ENCODE measurements around the gene ARSA. TPM values are rescaled to one million over a fixed set of nuclear protein-coding genes. Genes with fewer than 3 reads are reported as not detected.

Gene ARSA
- total RNA-seq, 1 experiment from 2014 or later = 16.4 TPM

GRCh38 chr22:50606946-50607658 is 20.9 kb downstream of the ARSA start:
- H2AFZ ChIP-seq (ENCODE audit: low read depth, low read length, poor library complexity, severe bottlenecking) = no peak overlapping the region
- no peaks in the 10 kb centered on the region for H3K79me2 ChIP-seq (ENCODE audit: insufficient read depth, low read length)
- H3K9me3 ChIP-seq (ENCODE audit: control insufficient read depth in 1 of 2, insufficient read depth in 1 of 2, low read depth in 1 of 2, low read length in 2 of 2) = no peaks in the 10 kb centered on the region
- no peak overlapping the region for H3K4me2 ChIP-seq (ENCODE audit: low read length)
- no TSS peak for BruUV-seq (replicated peaks)
- DNase-seq (ENCODE audit: low read depth, low spot score) = no peak
- RAD21 ChIA-PET (ENCODE audit: low non-redundant PET in 1 of 2, low total read pairs in 2 of 2, uncharacterized antibody in 2 of 2, unreplicated experiment in 2 of 2) = no interaction called here
- POLR2A ChIA-PET = no interaction called here
- no peaks in the 10 kb centered on the region for H4K20me1 ChIP-seq (ENCODE audit: insufficient read depth)
- H3K27me3 ChIP-seq (ENCODE audit: insufficient read depth, low read length) = no peaks in the 10 kb centered on the region
- ATAC-seq = no peak
- CTCF ChIA-PET = interaction anchor here (1.2 kb wide), 1 partner anchor 13 kb away, joined by 4 read pairs; no protein-coding TSS in a partner anchor
- H3K4me1 ChIP-seq (ENCODE audit: control insufficient read depth in 1 of 2, insufficient read depth in 2 of 2, low read length in 2 of 2) = peaks cover 0 to under 1% of the 10 kb centered on the region in 2 experiments; a peak in 2 of 4 replicates
- H3K4me3 ChIP-seq (replicated peaks in 1 of 2; ENCODE audit: low read depth in 1 of 2, low read length in 2 of 2) = no peak overlapping the region
- H3K27ac ChIP-seq (ENCODE audit: low read depth, low read length) = no peak overlapping the region
- TF ChIP-seq SRF (IDR thresholded peaks at IDR 0.05; ENCODE audit: low read depth) = no peak
- TF ChIP-seq, protein P1, sequence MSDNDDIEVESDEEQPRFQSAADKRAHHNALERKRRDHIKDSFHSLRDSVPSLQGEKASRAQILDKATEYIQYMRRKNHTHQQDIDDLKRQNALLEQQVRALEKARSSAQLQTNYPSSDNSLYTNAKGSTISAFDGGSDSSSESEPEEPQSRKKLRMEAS (IDR thresholded peaks at IDR 0.05) = no peak
- no peak for TF ChIP-seq JUND (IDR thresholded peaks at IDR 0.05)
- no peak for TF ChIP-seq POLR2AphosphoS5 (IDR thresholded peaks at IDR 0.05; ENCODE audit: low read depth, low read length)
- no peak for TF ChIP-seq ZNF274 (IDR thresholded peaks at IDR 0.05; ENCODE audit: low read depth, low read length)
- TF ChIP-seq TCF7L2 (IDR thresholded peaks at IDR 0.05; ENCODE audit: borderline replicate concordance, extremely low read depth, insufficient read depth, insufficient read length) = no peak
- TF ChIP-seq, protein P2, sequence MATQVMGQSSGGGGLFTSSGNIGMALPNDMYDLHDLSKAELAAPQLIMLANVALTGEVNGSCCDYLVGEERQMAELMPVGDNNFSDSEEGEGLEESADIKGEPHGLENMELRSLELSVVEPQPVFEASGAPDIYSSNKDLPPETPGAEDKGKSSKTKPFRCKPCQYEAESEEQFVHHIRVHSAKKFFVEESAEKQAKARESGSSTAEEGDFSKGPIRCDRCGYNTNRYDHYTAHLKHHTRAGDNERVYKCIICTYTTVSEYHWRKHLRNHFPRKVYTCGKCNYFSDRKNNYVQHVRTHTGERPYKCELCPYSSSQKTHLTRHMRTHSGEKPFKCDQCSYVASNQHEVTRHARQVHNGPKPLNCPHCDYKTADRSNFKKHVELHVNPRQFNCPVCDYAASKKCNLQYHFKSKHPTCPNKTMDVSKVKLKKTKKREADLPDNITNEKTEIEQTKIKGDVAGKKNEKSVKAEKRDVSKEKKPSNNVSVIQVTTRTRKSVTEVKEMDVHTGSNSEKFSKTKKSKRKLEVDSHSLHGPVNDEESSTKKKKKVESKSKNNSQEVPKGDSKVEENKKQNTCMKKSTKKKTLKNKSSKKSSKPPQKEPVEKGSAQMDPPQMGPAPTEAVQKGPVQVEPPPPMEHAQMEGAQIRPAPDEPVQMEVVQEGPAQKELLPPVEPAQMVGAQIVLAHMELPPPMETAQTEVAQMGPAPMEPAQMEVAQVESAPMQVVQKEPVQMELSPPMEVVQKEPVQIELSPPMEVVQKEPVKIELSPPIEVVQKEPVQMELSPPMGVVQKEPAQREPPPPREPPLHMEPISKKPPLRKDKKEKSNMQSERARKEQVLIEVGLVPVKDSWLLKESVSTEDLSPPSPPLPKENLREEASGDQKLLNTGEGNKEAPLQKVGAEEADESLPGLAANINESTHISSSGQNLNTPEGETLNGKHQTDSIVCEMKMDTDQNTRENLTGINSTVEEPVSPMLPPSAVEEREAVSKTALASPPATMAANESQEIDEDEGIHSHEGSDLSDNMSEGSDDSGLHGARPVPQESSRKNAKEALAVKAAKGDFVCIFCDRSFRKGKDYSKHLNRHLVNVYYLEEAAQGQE (IDR thresholded peaks at IDR 0.05; ENCODE audit: low read depth) = no peak
- TF ChIP-seq EZH2 (IDR thresholded peaks at IDR 0.05) = no peak
- TF ChIP-seq, protein P3, sequence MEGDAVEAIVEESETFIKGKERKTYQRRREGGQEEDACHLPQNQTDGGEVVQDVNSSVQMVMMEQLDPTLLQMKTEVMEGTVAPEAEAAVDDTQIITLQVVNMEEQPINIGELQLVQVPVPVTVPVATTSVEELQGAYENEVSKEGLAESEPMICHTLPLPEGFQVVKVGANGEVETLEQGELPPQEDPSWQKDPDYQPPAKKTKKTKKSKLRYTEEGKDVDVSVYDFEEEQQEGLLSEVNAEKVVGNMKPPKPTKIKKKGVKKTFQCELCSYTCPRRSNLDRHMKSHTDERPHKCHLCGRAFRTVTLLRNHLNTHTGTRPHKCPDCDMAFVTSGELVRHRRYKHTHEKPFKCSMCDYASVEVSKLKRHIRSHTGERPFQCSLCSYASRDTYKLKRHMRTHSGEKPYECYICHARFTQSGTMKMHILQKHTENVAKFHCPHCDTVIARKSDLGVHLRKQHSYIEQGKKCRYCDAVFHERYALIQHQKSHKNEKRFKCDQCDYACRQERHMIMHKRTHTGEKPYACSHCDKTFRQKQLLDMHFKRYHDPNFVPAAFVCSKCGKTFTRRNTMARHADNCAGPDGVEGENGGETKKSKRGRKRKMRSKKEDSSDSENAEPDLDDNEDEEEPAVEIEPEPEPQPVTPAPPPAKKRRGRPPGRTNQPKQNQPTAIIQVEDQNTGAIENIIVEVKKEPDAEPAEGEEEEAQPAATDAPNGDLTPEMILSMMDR (IDR thresholded peaks at IDR 0.05 in 2 of 3, conservative IDR thresholded peaks at IDR 0.05 in 1 of 3; ENCODE audit: borderline replicate concordance in 1 of 3, insufficient read depth in 1 of 3, low read depth in 2 of 3, low read length in 2 of 3) = no peak
- no peak overlapping the region for H3K9ac ChIP-seq (ENCODE audit: low read length)
- no peaks in the 10 kb centered on the region for H3K36me3 ChIP-seq (ENCODE audit: control insufficient read depth in 1 of 2, insufficient read depth in 2 of 2, low read length in 2 of 2)
- intact Hi-C loops (cut with micrococcal nuclease) = no loop called here
- no peaks in the 10 kb centered on the region for H3K9me2 ChIP-seq (ENCODE audit: insufficient read depth)
